K562 (cell line): Measurements from ENCODE around the gene CXCL16. TPM values are rescaled to one million over a fixed set of nuclear protein-coding genes. Genes with fewer than 3 reads are reported as not detected.
A peak's percentile ranks its signal among the peaks of the same experiment; 100 is the strongest.

Source experiments
- ARHGAP35 ChIP-seq: fragments of 450-650 bp; IDR thresholded peaks from 2 replicates; pipeline ENCODE4 v1.6.1; 2018; ENCODE audit not compliant: partially characterized antibody
- ARID4B ChIP-seq: sonication (generic); formaldehyde crosslinking; IDR thresholded peaks from 2 replicates; pipeline ENCODE4 v1.8.0; 2022; ENCODE audit warnings: mild to moderate bottlenecking, missing genetic modification reagents
- BMI1 ChIP-seq: fragments of 150-350 bp; IDR thresholded peaks from 2 replicates; pipeline ENCODE4 v1.6.1; 2014; ENCODE audit warnings: low read length
- CBFA2T2 ChIP-seq: fragments of 450-650 bp; conservative IDR thresholded peaks from 2 replicates; pipeline ENCODE4 v1.6.1; 2017; ENCODE audit warnings: mild to moderate bottlenecking
- CEBPG ChIP-seq, 3 experiments: fragments of 200-800 bp in 1 of 3; sonication (Bioruptor generic) in 1 of 3; sonication (generic) in 1 of 3; formaldehyde crosslinking in 1 of 3; IDR thresholded peaks in 2 of 3; conservative IDR thresholded peaks in 1 of 3; 2 replicates each; pipeline versions ENCODE4 v1.6.1 to v1.8.0; 2016 to 2022; ENCODE audit warnings: missing compliant biosample characterization in 2 of 3, missing genetic modification characterization in 2 of 3, mild to moderate bottlenecking in 1 of 3, missing genetic modification reagents in 1 of 3
- COPS2 ChIP-seq: fragments of 450-650 bp; conservative IDR thresholded peaks from 2 replicates; pipeline ENCODE4 v1.6.1; 2016; ENCODE audit warnings: mild to moderate bottlenecking, moderate library complexity
- FOXJ2 ChIP-seq: fragments of 200-800 bp; sonication (Bioruptor generic); IDR thresholded peaks from 2 replicates; pipeline ENCODE4 v1.6.1; 2016; ENCODE audit warnings: missing genetic modification characterization, missing compliant biosample characterization
- MCM5 ChIP-seq: fragments of 450-650 bp; IDR thresholded peaks from 2 replicates; pipeline ENCODE4 v1.6.1; 2016; ENCODE audit warnings: low read depth
- MXD1 ChIP-seq: fragments of 250-450 bp; sonication (Bioruptor Pico); IDR thresholded peaks from 2 replicates; pipeline ENCODE4 v1.8.0; 2021; ENCODE audit warnings: borderline replicate concordance, mild to moderate bottlenecking, moderate library complexity; ENCODE audit not compliant: poor library complexity, severe bottlenecking
- NFE2 ChIP-seq: IDR thresholded peaks from 2 replicates; pipeline ENCODE4 v1.6.1; 2014; ENCODE audit warnings: antibody characterized with exemption, low read depth
- NFYB ChIP-seq: IDR thresholded peaks from 2 replicates; pipeline ENCODE4 v1.6.1; 2011; ENCODE audit warnings: mild to moderate bottlenecking, moderate library complexity; ENCODE audit not compliant: insufficient read length; ENCODE audit errors: extremely low read depth
- RBM25 ChIP-seq: fragments of 200-400 bp; formaldehyde crosslinking; IDR thresholded peaks from 2 replicates; pipeline ENCODE4 v1.6.1; 2018; ENCODE audit warnings: low read length, low read depth, moderate library complexity; ENCODE audit not compliant: severe bottlenecking
- SMARCA4 ChIP-seq: fragments of 450-650 bp; IDR thresholded peaks from 2 replicates; pipeline ENCODE4 v1.6.1; 2016
- USF2 ChIP-seq: sonication (generic); formaldehyde crosslinking; IDR thresholded peaks from 2 replicates; pipeline ENCODE4 v1.5.0; 2020; ENCODE audit warnings: missing genetic modification reagents
- VEZF1 ChIP-seq: fragments of 200-800 bp; sonication (Bioruptor generic); IDR thresholded peaks from 2 replicates; pipeline ENCODE4 v1.6.1; 2017; ENCODE audit warnings: missing genetic modification characterization, missing compliant biosample characterization
- ZBTB17 ChIP-seq: fragments of 450-650 bp; formaldehyde crosslinking; IDR thresholded peaks from 2 replicates; pipeline ENCODE4 v1.4.0; 2020; ENCODE audit warnings: mild to moderate bottlenecking
- ZNF212 ChIP-seq: fragments of 450-650 bp; formaldehyde crosslinking; IDR thresholded peaks from 2 replicates; pipeline ENCODE4 v1.4.0; 2020; ENCODE audit warnings: mild to moderate bottlenecking
- ZNF253 ChIP-seq: fragments of 250-450 bp; sonication (Bioruptor Pico); conservative IDR thresholded peaks from 2 replicates; pipeline ENCODE4 v1.6.1; 2021; ENCODE audit warnings: mild to moderate bottlenecking
- ZNF347 ChIP-seq: fragments of 450-650 bp; formaldehyde crosslinking; IDR thresholded peaks from 2 replicates; pipeline ENCODE4 v1.4.0; 2020; ENCODE audit warnings: low read depth, mild to moderate bottlenecking, moderate library complexity
- ZNF644 ChIP-seq: fragments of 200-800 bp; sonication (Bioruptor generic); IDR thresholded peaks from 2 replicates; pipeline ENCODE4 v1.6.1; 2016; ENCODE audit warnings: low read depth, missing genetic modification characterization, missing compliant biosample characterization
- ZNF780A ChIP-seq: fragments of 250-450 bp; sonication (Bioruptor Pico); IDR thresholded peaks from 2 replicates; pipeline ENCODE4 v1.5.0; 2021; ENCODE audit warnings: mild to moderate bottlenecking
- polyA plus RNA-seq, 8 experiments: library from polyadenylated mRNA; depleted of rRNA in 4 of 8; stranded (reverse) in 5 of 8; unstranded in 3 of 8; fragments of >200 nt; fragmentation: Nextera tagmentation in 2 of 8; fragmentation: Illumina TruSeq in 1 of 8; extraction: Ambion mirVana in 2 of 8; extraction: Trizol in 1 of 8; gene quantifications; 2 replicates each; pipeline versions ENCODE4 v1.2.1 to v1.2.3, GENCODE V29; 2011 to 2014; ENCODE audit warnings: inconsistent platforms in 1 of 8, missing spikeins in 1 of 8
- total RNA-seq, 7 experiments: library from RNA; depleted of rRNA in 6 of 7; stranded (reverse); fragments of >200 nt in 6 of 7; fragmentation: Illumina TruSeq in 2 of 7; extraction: Trizol in 2 of 7; gene quantifications; 2 replicates each; pipeline versions ENCODE4 v1.2.1 to v1.2.3, GENCODE V29; 2011 to 2021; ENCODE audit warnings: low replicate concordance in 1 of 7

CXCL16 gene
- total and polyA plus RNA-seq, 9 of the 15 experiments (the other 6 are each of a cell fraction or from before 2014, with no cell fraction given) = 0.05 to 0.68 (median 0.22) TPM; not detected in 2

GRCh38 chr17:4721203-4722135 lies 18.3 kb downstream of the CXCL16 start (continued):
- TF ChIP-seq ZNF212 (CRISPR knock-in tag) (no peak), NFE2 (peak; percentile 62; the same call in 1 of the 2 replicates), ARHGAP35 (no peak), ZNF644 (no peak), RBM25 (no peak), ZBTB17 (CRISPR knock-in tag) (no peak), ZNF780A (no peak), MXD1 (CRISPR knock-in tag) (no peak), SMARCA4 (peak; percentile 80), FOXJ2 (tag) (no peak), COPS2 (no peak), VEZF1 (CRISPR knock-in tag) (no peak), ZNF347 (CRISPR knock-in tag) (no peak), MCM5 (no peak), CBFA2T2 (peak; percentile 89), BMI1 (no peak), NFYB (no peak), ARID4B (CRISPR knock-in tag) (no peak; the same call in 1 of the 2 replicates), CEBPG (CRISPR knock-in tag; IDR thresholded peaks at IDR 0.05) (no peak), CEBPG (tag; conservative IDR thresholded peaks at IDR 0.05 in 1 of 2, IDR thresholded peaks at IDR 0.05 in 1 of 2) (no peak), ZNF253 (CRISPR knock-in tag) (no peak), USF2 (peak; percentile 80)
